NCI-H2227 (cell line): Measurements from ENCODE around the gene SIX2.

Experiments
- DNase-seq: peaks from one replicate; lab custom pipeline; 2025; ENCODE audit not compliant: unreplicated experiment; lab: John Stamatoyannopoulos, UW

SIX2 gene

DNA sequence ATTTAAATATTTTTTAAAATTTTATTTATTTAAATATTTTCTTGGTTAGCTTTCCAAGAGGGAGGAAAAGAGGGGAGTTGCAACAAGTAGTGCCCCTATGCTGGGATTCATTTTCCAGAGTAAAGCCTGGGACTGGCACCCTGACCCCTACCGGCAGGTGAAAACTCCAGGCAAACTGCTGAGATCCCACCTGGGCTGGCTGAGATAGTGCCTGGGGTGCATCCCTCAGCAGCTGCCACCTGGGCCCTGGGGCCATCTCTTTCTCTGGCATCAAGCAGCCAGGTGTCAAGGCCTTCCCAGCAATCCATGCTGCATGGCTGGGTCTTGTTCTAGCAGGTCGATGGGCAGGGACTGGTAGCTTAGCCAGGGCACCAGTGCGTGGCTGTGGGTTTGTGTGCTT, 6.6 kb downstream of the SIX2 start:
- no peak for DNase-seq

DNA sequence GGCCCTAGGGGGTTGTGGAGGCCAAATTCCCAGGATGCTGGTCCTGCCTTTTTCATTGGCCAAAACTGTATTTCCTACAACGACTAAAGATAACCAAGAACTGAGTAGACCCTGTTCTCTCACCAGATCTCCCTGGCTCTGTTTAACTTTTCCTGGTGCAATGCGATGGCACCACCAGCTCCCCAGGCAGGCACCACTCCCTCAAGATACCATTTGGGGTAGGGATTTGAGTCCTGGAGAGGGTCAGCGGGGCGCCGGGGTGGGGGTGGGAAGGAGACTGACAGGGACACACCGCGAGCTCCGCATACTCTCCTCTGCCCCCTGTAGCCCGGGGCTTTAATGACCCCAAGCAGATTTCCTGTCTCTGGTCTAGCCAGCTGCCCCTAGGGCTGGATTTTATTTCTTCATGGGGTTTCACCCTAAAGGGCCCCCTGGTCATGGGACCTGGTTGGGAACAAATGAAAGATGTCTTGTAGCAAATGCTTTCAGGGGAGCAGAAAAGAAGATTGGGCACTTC, 7.3 kb downstream of the SIX2 start:
- DNase-seq = no peak

DNA sequence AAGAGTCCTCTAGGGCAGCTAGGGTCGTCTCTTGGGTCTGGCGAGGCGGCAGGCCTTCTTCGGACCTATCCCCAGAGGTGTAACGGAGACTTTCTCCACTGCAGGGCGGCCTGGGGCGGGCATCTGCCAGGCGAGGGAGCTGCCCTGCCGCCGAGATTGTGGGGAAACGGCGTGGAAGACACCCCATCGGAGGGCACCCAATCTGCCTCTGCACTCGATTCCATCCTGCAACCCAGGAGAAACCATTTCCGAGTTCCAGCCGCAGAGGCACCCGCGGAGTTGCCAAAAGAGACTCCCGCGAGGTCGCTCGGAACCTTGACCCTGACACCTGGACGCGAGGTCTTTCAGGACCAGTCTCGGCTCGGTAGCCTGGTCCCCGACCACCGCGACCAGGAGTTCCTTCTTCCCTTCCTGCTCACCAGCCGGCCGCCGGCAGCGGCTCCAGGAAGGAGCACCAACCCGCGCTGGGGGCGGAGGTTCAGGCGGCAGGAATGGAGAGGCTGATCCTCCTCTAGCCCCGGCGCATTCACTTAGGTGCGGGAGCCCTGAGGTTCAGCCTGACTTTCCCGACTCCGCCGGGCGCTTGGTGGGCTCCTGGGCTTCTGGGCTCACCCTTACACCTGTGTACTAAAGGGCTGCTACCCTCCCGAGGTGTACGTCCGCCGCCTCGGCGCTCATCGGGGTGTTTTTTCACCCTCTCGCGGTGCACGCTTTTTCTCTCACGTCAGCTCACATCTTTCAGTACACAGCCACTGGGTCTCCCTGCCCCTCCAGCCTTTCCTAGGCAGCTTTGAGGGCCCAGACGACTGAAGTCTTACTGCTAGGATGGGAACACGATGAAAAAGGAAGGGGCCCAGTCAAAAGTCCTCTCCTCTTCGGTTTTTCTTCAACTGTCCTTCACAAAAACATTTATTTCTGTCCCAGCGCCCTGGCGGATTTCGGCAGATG, 8.1 kb downstream of the SIX2 start:
- no peak for DNase-seq

DNA sequence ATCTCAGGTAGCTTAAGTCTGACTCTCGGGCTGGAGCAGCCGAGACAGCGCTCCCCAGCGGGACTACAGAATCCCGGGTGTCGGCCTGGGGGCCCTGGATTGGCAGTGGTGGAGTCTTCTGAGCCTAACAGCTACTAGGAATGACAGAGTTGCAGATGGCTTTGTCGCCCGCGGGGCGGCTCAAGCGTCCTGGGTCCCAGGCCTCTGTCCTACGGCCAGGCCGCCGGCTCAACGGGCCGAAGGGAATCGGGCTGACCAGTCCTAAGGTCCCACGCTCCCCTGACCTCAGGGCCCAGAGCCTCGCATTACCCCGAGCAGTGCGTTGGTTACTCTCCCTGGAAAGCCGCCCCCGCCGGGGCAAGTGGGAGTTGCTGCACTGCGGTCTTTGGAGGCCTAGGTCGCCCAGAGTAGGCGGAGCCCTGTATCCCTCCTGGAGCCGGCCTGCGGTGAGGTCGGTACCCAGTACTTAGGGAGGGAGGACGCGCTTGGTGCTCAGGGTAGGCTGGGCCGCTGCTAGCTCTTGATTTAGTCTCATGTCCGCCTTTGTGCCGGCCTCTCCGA, 8.8 kb downstream of the SIX2 start:
- no peak for DNase-seq

DNA sequence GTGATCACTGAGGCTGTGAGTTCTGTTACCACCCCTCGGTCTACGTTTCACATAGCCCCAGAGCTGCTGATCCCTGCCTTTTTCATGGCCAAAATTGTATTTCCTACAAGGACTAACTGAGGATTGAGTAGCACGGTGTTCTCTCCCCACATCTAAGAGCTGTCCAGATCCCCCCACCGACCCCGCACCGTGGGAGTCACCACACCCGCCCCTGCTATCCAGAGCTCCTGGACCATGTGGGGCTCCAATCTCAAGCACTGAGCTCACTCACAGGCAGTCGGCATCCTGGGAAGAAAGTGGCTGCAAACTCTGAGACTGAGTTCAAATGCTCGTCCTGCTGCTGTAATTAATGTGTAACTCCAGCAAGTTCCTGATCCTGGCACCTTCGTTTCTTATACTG, 9.7 kb downstream of the SIX2 start:
- DNase-seq = no peak

DNA sequence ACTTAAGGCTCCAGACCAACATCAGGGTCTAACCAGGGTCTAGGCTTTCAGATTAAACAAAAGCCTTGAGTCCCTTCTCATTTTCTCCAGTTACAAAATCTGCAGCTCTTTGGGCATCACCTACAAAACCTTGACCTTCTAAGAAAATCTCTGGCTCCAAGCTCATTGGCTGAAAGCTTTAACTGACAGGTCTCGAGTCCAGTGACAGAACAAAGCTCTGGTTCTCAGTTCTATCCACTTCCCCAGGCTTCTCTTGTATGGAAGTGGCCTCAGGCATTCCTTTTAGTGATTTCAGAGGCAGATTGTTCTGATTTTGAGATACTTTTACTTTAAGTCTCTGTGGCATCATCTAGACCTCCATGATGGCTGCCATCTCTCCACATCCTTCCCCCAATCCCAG, 11.3 kb downstream of the SIX2 start:
- DNase-seq = no peak

DNA sequence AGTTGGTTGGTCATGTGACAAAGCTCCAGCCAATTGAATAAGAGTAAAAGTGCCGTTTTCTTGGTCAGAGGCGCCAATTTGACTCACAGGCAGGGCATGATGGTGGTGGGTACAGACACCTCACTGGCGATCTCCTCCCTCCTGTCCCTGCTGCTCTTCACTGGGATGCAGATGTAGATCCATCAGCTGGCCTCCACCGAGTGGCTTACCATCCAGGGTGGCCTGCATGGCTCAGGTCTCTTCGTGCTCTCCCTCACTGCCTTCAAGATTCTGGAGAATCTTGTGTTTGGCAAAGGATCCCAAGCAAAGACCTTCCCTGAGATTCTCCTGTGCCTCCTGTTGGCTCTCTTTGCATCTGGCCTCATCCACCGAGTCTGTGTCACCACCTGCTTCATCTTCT, 12.9 kb downstream of the SIX2 start:
- no peak for DNase-seq

DNA sequence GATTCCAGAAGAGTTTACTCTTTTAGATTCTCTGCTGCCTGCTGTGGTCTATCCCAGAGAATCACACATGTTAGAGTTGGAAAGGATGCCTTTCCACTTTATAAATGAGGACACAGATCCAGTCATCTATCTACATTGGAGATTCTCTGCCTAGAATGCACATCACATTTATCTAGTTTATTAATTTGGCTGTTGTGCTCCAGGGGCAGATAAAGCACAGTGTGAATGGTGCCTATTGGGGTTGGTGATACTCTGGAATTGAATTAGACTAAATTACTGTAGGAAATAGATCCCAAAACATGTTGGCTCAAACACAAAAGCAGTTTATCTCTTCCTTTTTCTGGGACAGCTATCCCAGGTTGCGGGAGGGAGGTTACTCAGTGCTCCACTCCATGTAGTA, 14.9 kb downstream of the SIX2 start:
- DNase-seq = no peak

DNA sequence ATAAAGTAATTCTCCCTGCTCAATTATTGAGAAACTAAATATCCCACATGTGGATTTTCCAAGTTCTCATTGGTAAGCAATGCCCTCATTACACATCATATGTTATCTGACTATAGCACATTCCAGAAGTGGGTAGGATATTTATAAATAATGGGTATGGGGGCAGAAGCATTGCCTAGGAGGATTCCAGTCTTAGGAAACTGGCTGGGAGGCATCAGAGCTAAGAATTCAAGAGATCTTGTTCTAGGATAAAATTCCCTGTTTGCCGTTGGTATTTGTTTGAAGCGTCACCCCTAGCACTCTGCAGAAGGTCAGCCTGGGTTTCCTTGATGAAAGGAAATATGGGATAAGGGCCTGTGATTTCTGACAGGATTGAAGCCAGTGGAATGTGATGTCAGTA, 20.1 kb downstream of the SIX2 start:
- DNase-seq = no peak

DNA sequence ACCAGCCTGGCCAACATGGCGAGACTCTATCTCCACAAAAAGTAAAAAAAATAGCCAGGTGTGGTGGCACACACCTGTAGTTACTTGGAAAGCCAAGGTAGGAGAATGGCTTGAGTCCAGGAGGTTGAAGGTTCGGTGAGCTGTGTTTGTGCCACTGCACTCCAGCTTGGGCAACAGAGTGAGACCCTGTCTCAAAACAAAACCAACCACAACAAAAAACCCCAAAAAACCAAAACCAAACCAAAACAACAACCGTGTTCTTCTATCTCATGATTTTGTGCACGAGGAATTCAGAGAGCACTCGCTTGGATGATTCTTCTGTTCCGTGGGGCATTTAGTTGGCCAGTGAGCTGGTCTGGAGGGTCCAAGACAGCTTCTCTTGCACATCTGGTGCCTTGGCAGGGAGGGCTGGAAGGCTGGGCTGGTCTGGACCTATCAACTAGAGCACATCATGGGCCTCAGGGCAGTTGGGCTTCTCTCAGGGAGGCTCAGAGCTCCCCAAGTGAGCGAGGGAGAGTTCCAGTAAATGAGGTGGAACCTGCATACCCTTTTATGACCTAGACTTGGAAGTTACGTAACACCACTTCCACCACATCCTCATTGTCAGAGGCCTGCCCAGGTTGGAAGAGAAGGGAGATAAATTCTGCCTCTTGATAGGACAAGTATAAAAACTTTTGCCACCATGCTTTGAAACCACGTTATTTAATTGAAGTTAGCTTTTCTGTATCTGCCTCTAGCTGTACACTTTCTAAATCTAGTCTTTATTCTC, 25.2 kb downstream of the SIX2 start:
- no peak for DNase-seq

DNA sequence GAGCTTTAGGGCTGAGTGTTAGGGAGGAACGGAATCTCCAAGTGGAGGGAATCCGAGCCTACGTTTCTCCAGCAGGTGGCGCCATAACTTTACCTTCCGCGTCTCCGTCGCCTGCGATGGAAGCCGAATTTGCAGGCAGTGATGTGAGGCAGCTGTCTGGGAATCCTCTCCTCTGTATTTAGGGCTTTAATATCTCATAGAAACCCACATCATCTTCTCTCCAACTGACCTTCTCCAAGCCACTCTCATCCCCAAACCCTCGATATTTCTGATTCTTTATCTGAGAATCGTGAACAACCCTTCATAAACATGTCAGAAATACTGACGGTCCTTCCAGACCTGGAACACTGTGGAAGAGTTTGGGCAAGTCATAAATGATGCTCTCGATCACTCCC, 27.5 kb downstream of the SIX2 start:
- DNase-seq = peak; percentile 91

DNA sequence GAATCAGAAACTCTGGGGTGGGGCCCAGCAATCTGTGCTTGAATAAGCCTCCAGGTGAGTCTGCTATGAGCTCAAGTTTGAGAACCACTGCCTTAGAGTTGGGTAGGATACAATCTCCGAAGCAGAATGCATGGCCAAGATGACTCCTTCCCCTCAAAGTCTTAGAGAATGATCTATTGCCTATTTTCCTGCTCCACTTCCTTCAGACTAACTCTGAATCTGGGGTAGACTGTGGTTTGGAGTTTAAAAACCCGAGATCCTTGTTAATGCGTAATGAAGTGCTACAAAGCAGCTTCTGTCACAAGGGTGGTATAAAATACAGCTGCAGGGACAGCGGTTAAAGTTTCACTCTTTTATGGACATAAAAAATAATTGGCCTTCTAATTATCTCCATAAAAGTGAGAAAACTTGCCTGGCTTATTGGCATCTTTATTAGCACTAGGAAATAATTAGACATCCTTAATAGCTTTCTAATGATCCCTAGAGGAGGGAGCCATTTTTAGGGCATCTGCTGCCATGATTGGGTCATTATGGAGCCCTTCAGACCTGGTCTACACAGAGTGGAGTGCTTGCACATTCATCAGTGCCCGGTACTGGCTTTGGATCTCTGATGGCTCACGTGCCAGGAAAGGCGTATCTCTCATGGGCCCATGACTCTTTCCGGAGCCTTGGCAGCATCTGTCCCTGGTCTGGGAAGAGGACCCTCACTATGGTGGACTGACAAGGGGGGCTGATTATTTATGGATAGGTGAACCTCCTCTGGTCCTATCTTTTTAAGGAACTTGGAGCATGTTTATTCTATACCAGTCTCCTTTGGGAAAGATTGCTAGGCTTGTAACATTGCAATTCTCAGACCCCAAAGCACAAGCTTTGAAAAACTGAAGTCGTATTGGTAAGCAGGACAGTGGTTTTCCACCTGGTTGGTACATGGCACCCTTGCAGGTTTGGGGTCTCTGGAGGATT, 28.2 kb downstream of the SIX2 start:
- no peak for DNase-seq

DNA sequence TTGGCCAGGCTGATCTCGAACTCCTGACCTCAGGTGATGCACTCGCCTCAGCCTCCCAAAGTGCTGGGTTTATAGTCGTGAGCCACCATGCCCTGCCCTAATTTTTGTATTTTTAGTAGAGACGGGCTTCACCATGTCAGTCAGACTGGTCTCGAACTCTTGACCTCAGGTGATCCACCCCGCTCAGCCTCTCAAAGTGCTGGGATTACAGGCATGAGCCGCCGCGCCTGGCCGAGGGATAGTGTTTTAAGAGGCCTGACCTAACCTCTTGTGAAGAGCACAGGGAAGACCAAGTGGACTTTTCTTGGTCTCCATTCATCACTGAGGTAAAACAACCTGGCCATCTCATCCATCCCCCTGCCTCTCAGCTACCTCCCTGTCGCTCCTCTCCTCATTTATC, 29.7 kb downstream of the SIX2 start:
- no peak for DNase-seq

DNA sequence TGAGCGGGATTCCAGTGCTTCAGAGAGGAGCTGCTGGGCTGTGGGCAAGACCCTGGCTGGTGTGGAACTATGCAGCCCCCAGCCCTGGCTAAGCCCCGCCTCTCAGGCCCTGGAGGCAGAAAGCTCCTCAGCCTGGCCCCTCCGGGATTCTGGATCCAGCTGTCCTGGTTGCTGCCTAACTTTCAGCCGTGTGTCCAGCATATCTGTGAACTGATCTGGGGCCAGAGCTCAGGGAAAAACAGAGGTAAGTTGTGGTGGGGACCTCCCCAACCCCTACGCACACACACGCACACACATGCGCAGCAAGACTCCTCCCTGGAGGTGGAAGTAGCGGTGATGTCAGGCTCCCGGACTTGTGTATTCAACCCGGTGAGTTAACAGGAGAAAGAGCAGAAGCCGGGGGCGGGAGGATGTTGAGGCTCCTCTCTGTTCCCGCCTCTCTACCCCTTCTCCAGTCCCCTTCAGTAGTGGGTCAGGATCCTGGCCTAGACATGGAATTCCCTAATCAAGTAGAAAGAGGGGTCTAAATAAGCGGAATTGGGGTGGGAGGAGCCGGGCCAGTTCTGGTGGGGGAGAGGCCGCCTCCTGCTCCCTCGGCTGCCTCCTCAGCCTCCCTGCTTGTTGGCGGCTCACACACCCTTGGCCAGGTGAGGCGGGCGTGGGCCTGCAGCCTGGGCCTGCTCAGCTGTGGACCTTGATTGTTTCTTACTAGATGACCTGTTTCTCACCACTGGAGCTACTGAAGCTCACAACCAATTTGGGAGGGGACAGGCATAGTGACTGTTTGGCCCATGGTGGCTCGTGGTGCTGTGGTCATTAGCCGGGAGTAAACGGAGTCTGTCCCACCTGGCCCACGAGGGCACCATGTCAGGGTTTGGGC, 33.4 kb downstream of the SIX2 start:
- no peak for DNase-seq

DNA sequence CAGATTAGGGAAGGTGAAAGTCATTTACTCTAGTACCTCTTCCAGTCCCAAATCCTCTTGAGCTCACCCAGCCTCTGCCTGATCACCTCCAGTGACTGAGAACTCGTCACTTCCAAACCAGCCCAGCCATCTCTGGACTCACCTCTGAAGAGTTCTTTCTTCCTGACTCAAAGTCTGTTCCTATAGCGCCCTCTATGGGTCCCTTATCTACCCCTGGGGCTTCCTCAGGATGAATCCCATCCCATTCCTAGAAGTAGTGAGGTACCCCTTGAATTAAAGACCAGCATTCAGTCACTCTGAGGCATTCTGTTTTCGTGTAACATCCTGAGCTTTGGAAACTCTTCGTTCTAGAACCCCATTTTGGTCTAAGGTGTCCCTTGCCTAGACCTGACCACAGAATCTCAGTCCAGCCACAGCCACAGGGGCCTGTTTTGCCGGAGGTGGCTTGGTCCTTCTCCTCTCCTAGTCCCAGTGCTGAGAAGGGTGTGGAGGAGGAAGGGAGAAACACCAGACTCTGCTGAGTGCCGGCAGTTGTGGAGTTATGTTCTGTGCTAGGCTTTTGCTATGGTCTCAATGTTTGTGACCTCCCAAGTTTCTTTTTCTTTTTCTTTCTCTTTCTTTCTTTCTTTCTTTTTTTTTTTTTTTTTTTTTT, 35.1 kb downstream of the SIX2 start:
- peak; percentile 71 for DNase-seq

DNA sequence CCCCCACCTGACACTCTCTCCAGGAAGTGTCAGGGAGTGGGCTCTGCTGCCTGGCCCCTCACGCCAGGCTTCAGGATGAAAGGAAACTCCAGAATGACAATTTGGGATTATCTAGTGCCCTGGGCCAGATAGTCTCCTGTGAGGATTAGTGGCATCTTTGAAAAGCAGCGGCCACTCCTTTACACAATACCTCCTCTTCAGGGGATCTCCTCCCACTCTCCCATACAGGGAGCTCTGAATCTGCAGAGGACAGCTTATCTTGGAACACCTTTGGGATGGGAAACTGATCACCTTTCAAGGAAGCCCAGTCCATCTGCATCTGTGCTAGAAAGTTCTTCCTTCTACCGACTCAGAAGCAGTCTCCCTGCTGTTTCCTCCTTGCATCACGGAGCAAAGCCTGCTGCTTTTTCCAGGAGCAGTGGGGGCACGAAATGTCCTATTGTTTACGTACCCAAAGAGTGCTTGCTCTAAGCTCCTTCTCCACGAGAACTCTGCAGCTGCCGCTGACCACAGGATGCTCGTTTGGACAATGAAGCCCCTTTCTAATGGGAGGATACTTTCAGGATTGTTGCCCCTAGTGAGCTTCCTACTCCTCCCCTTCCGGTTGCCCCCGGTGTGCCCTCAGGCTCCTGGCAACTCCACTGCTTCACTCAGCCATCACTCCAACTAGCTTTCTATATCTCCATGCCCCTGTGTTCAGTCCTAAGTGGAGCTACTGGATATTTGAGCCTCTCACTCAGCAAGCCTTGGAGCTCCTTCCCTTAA, 36.3 kb downstream of the SIX2 start:
- DNase-seq = peak; percentile 38

DNA sequence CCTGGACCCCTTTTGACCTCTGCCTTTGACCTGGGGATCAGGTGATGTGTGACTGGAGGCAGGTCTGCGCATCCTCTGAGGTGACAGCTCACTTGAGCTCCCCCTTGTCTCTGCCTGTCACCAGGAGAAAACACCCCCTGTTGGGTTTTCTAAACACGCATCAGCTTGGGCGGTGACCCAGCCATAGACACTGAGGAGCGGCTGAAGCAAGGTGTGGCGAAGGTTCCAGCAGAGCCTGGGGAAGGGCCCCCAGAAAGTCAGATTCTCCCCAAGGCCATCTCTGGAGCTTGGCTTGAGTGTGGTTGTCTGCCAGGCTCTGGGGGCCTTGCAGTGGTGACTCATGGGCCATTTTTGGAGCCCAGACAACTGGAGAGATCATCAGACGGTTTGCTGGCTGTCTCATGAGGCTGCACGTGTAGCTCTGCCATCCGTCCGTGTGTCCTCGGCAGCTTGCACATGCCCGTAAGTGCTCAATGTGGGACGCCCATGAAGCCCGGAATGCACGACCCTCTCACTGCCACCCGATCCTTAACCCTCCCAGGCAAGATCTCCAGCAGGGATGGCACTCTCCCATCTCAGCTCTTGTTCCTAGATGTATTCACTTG, 38.3 kb downstream of the SIX2 start:
- no peak for DNase-seq

DNA sequence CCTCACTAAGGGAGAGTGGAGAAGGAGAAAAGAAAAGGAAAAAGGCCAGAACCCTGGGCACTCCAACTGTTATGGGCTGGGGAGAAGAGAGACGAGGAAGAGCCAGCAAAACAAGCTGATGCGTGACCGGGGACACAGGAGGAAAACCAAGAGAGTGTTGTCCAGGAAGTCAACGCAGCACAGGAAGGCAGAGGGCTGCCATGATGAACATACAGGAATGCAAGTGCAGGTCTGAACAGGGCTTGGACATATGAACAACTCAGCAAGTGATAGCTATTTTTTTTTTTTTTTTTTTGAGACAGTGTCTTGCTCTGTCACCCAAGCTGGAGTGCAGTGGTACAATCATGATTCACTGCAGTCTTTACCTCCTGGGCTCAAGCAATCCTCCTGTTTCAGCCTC, 39.3 kb downstream of the SIX2 start:
- no peak for DNase-seq
